Left forelimb (tissue), 1 donor: ENCODE results near the gene EXO1.
A peak's percentile ranks its signal among the peaks of the same experiment; 100 is the strongest.

Experiments
- DNase-seq: peaks from one replicate; pipeline ENCODE4 v3.0.0-alpha.2; 2018; ENCODE audit warnings: low spot score

The EXO1 gene

DNA sequence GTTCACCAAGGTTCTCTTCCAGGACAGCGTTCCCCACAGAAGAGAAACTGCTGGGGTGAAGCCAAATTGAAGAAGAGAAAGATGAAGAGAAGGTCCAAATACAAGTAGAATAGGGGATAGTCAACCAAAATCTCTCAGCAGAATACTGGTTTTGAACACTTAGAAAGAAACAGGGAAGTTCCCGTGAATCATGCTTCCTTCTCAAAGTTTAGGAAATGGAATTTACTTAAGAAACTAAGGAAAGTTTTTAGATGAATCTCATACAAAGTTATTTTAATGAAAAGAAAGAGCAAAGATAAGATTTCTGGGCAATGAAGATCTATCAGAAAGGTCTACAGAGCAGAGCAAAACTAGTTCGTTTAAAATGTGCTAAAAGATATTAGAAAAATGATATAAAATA lies 43.3 kb downstream of the EXO1 start:
- DNase-seq: no peak

DNA sequence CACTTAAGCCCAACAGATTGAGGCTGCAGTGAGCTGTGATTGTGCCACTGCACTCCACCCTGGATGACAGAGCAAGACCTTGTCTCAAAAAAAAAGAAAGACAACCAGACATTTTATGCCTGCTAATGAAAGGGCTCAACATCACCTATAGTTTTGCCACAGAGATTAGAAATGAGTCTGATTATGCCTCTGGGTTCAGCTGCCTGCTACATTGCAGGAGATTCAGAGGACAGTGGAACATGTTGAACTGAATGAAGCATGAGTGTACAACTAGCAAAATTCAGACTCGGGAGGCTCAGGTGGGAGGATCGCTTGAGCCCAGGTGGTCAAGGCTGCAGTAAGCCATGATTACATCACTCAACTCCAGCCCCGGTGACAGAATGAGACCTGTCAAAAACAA lies 46.0 kb downstream of the EXO1 start:
- DNase-seq: no peak

DNA sequence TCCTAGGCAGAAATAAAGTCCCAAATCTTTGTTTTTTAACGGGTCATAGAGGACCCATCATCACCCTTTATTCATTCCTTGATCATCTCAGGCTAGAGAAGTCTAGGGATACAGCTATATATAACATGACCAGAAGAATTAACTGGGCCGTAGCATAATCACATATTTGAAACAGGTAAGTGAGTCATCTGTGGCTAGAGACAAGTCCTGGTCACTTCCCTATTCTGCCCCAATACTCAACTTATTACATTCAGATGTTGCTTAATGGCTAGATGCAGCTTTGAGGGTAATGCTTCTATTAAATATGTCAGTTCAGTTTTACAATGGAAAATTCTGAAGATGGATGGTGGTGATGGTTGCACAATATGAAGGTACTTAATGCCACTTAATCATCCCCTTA lies 47.0 kb downstream of the EXO1 start:
- DNase-seq: no peak

DNA sequence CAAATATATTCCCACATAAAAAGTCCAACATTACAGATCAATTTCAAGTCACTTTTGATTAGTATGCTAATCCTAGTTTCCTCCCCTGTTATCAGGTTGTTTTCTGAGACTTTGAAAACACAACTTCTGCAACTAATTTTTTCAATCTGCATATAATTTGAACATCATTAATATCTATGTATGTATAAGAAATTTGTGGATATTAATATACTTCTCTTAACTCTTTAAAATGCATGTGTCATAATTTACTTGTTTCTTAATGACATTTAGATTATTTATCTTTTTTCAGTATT lies 48.6 kb downstream of the EXO1 start:
- no peak for DNase-seq

DNA sequence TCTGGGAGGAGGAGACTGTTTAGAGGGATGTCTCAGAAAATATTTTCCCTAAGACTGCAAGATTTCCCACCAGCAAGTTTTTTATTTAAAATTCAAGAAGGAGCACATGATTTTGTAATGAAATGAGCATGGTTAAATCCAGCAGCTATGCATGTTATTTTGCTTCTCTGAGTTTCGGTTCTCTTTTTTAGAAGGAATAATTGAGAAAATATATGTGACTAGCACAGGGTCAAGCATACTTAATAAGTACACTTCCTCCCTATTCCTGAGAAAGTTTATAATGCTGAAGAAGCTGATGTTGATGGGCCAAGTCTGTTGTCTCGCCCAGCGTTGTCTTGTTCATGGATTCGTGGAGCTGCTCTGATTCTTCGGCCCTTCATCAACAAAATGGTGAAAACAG lies 51.2 kb downstream of the EXO1 start:
- DNase-seq: no peak

DNA sequence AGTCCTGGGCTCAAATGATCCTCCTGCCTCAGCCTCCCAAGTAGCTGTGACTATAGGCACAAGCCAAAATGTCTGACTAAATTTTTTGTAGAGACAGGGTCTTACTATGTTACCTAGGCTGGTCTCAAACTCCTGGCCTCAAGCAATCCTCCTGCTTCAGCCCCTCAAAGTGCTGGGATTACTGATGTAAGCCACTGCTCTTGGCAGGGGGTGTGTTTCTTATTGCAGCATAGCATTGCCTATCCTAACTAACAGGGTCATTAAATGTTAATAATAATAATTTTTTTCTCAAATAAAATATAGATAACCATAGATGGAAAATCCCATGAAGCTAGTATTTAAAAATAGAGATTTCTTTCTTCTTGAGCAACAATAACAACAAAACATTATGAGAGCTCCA lies 52.4 kb downstream of the EXO1 start:
- no peak for DNase-seq

DNA sequence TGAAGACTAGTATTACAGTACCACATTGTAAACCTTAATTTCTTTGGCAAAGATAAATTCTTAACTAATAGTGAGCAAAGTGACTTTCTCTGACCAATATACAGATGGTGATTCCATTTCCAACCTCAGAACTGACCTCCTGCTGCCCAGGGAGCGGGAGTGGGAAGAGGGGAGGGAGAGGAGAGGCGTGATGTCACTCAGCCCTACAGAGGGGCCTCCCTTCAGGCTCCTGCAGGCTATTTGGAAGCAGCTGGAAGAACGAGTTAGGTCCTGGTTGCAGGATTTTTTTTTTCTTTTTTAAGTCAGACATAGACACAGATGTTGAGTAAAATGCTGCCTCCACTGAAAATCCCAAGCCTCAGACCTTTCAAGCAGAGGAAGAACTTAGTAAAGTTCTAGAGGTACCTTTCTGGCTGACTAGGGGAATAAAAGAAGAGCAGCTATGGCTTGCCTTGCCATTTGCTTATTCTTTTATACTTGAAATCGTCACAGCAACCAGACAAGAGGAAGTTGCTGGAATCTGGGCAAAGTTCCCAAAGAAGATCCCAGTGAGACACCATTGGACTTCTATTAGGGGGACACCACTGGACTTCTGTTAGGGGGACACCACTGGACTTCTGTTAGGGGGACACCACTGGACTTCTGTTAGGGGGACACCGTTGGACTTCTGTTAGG lies 54.5 kb downstream of the EXO1 start:
- DNase-seq: no peak

DNA sequence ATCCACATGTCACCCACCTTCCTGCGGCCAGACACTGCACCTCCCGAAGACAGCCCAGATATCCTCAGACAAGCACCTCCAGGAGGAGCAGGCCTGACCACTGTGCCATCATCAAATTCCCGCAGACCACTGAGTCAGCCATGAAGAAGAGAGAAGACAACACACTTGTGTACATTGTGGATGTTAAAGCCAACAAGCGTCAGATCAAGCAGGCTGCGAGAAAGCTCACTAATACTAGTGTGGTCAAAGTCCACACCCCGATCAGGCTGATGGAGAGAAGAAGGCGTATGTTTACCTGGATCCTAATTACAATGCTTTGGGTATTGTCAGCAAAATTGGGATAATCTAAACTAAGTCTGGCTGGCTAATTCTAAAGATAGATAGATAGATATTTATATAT lies 68.2 kb downstream of the EXO1 start:
- no peak for DNase-seq

DNA sequence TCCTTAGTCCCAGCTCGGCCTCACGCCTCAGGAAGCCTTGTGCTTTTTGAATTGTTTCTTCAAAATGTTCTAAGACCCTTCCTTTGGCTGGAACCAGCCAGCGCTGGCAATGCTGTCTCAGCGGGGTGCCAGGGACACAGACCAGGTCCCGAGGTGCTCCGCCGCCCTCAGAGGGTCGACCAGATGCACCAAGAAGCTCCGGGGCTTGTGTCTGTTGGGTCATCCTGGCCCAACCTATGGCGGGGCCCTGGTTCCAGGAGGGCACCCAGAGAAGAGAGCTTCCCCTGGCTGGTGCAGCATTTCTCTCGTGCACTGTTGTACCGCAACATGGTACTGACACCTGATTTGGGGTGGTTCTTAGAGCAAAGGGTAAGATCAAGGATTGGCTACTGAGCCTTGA lies 69.5 kb downstream of the EXO1 start:
- no peak for DNase-seq

DNA sequence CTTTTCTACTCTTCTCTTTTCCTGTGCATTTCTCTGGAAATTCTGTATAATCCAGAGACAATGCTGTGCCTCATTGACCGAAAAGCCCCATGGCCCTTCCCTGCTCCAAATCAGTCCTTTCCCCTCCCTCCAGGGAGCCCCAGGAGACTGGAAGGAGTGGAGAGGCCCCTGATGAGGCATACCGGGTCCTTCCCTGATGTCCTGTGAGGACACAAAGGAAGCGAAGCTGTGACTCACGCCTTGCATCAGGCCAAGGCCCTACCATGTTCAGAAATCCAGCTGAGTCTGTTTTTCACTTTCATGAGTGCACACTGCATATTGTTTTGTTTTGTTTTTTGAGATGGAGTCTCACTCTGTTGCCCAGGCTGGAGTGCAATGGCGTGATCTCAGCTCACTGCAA lies 70.9 kb downstream of the EXO1 start:
- no peak for DNase-seq

DNA sequence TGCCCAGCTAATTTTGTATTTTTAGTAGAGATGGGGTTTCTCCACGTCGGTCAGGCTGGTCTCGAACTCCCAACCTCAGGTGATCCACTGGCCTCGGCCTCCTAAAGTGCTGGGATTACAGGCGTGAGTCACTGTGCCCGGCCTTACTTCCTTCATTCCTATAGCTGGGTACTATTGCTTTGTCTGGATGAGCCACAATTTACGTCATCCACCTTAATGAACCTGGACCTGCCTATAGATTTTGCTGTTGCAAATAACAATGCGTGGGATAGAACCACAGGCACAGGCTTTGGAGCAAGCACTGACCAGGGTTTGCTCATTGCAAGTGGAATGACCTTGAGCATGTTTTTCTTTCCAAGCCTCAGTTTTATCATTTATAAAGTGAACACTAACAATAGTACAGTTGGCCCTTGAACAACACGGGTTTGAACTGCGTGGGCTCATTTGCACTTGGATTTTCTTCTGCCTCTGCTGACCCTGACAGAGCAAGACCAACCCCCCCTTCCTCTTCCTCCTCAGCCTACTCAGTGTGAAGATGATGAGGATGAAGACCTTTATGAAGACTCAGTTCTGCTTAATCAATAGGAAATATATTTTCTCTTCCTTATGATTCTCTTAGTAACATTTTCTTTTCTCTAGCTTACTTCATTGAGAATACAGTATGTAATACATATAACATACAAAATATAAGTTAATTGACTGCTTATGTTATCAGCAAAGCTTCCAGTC lies 76.2 kb downstream of the EXO1 start:
- DNase-seq: no peak

DNA sequence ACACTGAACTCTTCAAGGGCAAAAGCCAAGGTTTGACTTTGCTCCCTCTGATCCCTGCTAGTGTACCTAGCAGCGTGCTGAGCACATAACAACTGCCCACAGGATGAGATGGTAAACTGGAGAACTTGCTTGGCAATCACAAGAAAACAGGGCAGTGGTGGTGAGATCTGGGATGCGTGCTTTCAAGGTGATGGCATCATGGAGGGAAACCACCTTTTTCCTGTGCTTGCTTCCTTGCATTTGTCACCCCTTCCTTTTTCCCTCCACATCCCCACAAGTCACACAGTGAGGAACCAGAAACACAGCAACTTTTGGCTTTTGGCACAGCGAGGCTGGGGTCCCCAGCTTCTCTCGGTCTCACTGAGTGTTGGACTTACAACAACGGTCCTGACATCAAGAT lies 78.1 kb downstream of the EXO1 start:
- DNase-seq: no peak

DNA sequence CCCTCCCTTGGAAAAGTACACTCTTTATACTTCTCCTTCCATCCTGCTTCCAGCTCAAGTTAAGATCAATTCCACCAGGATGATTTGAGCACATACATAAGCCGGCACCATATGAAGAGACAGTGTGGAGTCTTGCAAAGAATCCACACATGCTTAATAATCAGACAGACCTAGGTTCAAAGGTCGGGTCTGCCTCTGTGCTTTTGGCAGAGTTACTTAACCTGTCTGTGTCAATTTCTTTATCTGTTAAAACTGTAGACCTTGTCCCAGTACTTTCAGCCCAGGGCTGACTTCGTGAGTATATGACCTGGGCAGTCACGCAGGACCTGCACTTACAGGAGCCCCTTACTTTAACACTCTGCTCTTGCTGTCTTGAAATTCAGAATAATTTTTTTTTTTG lies 79.3 kb downstream of the EXO1 start:
- no peak for DNase-seq

DNA sequence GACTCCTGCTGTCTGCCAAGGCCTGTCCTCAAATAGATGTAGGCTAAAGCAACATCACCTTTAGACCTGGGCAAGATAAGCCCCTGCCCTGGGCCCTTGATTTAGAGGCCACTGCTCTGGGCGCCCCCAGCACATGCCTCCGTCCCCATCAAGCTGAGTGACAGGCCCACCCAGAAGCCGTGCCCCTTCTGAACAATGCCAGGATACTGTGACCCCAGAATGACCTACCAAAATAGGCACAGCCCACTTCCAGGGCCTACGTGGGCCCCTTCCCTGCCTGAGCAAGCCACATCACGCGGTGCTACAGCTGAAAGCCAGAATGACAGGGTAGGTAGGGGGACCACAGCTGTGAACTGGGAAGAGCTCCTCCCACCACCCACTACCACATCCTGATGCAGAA lies 84.8 kb downstream of the EXO1 start:
- DNase-seq: no peak

DNA sequence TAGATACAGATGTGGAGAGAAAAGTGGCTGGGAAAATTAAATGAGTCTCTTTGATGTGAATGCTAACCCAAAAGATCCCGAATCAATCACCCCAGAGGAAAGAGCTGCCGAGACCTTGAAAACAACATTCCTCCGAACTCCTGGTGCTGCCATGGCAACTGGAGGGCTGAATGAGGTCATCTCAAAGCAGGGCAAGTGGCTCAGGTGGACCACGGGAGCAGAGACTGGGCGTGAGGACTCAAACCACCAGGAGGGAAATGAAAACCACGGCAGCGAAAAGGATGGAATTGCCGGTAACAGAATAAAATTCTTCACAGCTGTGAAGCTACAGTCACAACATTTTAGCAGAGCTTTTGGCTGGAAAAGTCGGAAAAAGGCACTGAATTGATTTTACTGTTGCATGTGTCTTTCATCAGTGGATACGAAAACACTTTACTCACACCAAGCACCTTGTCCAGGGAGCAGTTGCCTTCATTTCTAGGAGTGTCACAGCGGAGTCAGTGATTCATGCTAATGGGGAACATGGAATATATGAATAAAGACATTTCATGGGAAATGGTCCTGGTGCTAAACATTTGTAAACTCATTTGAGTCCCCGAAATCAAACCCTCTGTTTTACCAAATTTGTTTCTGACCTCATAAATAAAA lies 86.3 kb downstream of the EXO1 start:
- DNase-seq: peak; percentile 80

DNA sequence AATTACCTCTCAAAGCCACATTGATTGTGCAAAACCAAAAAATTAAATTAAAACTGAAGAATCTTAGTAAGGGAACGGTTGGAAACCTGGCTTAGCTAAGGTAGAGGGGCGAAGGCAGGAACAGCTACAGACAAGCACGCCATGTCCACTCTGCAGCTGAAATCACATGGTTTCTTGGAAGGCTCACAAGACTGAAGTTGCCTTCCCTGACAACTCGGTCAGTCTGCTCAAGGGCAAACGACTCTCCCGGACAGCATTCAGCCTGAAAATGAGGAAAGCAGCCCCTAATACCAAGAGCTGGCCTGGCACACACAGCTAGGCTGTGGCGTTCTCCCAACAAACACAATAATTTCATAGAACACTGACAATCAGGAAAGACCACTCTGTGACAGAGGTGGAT lies 86.9 kb downstream of the EXO1 start:
- DNase-seq: no peak
